SH-SY5Y (cell line): ENCODE measurements around the gene ADIRF.

Source experiments
- GATA2 ChIP-seq: IDR thresholded peaks from 2 replicates; pipeline ENCODE4 v1.6.1; 2011; ENCODE audit warnings: mild to moderate bottlenecking, low read depth, low read length
- GATA3 ChIP-seq: IDR thresholded peaks from 2 replicates; pipeline ENCODE4 v1.6.1; 2011; ENCODE audit warnings: low read depth, mild to moderate bottlenecking, low read length, moderate library complexity

DNA sequence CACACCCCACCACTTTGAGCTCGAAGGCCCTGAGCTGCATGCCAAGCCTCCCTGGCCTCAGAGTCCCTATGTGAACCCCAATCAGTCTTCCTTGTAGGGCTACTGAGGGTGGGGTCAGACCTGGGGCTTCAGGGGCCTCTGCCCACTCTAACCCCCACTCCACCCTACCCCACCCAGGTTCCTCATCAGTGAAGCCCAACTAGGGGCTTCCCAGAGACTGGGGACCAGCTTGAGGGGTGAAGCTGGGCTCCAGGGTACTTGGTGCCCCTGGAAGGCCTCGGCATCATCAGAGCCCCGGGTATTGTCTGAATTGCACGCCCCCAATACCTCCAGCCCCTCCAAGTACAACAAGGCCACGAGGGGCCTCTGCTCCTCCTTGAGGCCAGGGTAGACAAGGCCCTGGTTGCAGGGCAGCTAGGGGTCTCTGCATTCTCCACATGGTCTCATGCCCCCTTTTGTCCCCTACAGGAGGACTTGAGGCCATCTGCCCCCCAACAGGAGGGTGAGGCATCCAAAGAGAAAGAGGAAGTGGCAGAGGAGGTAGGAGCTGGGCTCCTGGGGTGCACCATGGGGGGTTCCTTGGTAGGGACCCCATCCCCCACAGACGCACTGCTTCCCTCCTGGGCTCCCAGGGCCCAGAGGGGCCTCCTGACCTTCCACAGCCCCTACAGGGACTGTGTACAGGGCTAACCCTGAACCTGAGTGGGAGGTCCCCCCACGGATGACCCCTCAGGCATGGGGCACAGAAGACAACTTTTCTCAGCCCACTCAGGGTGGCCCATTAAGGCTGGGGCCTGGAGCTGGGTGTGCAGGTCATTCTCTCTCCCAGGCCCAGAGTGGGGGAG lies 5.9 kb upstream of the ADIRF start:
- TF ChIP-seq GATA3 (no peak), GATA2 (no peak)
